Activated T-helper 2 cell treated with anti-CD3 and anti-CD28 coated beads, Interferon-gamma antibody, Interleukin-2, Interleukin-4, amounts not matched to agents 10 μg/mL and 5 μg/mL and 100 μg/mL, durations not matched to agents 14 hours and 24 hours and 36 hours (primary cell): ENCODE results near the gene ANKRD18A. TPM values are rescaled to one million over a fixed set of nuclear protein-coding genes. Genes with fewer than 3 reads are reported as not detected.
"Not testable (repeated sequence)": the region's sequence is repeated elsewhere in the genome, so short reads cannot be mapped to it uniquely, and the experiment has no call there.

ENCODE experiments used
- DNase-seq: peaks from one replicate; pipeline ENCODE4 v3.0.0; 2021; ENCODE audit warnings: low spot score
- H3K27ac Mint-ChIP-seq: one replicate; pipeline ENCODE4 v1.8.0; 2021; ENCODE audit warnings: mixed read lengths
- H3K27me3 Mint-ChIP-seq: one replicate; pipeline ENCODE4 v1.8.0; 2021; ENCODE audit warnings: low read depth, mixed read lengths
- H3K36me3 Mint-ChIP-seq: one replicate; pipeline ENCODE4 v1.8.0; 2021; ENCODE audit warnings: low read depth, mixed read lengths
- H3K4me1 Mint-ChIP-seq: one replicate; pipeline ENCODE4 v1.8.0; 2021; ENCODE audit warnings: low read depth, mixed read lengths
- H3K4me3 Mint-ChIP-seq: one replicate; pipeline ENCODE4 v1.8.0; 2021; ENCODE audit warnings: low read depth, mild to moderate bottlenecking, moderate library complexity, mixed read lengths
- H3K9me3 Mint-ChIP-seq: one replicate; pipeline ENCODE4 v1.8.0; 2021; ENCODE audit warnings: mixed read lengths
- intact Hi-C: fragments of 100-400 bp; cut with micrococcal nuclease; formaldehyde crosslinking; loops from one replicate; pipeline ENCODE4 v1.15.1; 2023
- total RNA-seq: library from RNA; stranded (reverse); gene quantifications from 2 replicates; pipeline ENCODE4 v1.2.3, GENCODE V29; 2022

Gene ANKRD18A
- total RNA-seq, 1 donor from 2014 or later = 3.9 TPM

DNA sequence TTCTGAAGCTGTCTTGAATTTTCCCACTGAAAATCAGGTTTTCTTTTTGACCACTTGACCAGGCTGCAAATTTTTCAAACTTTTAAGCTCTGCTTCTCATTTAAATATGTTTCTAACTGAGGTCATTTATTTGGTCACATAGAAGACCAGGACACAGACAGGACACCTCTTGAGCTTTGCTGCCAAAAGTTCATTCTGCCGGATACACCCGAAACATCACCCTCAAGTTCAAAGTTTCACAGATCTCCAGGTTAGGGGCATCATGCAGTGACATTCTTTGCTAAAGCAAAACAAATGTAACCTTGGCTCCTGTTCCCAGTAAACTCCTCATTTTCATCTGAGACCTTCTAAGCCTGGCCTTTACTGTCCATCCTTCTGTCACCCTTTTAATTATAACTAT, 65.4 kb downstream of the ANKRD18A start:
- DNase-seq, H3K4me3 Mint-ChIP-seq, H3K27ac Mint-ChIP-seq, H3K9me3 Mint-ChIP-seq, H3K36me3 Mint-ChIP-seq, intact Hi-C loops, H3K27me3 Mint-ChIP-seq: not testable (repeated sequence)
- H3K4me1 Mint-ChIP-seq = peaks cover 11% of the 10 kb centered on the region

DNA sequence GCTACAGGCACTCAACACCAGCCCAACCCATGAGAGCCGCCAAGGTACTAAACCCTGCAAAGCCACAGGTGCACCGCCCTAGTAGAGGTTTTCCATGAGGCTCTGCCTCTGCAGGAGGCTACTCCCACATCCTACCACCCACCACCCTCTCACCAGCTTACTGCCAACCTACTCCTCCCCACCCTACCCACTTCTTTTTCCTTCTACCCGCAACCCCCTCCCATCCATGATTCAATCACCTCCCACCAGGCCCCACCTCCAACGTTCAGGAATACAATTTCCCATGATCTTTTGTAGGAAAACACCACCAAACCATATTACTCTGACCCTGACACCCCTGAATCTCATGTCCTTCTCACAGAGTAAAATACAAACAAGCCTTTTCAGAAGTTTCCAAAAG, 67.4 kb downstream of the ANKRD18A start:
- DNase-seq, H3K4me3 Mint-ChIP-seq, H3K4me1 Mint-ChIP-seq, H3K9me3 Mint-ChIP-seq, intact Hi-C loops, H3K27me3 Mint-ChIP-seq, H3K36me3 Mint-ChIP-seq, H3K27ac Mint-ChIP-seq: not testable (repeated sequence)

DNA sequence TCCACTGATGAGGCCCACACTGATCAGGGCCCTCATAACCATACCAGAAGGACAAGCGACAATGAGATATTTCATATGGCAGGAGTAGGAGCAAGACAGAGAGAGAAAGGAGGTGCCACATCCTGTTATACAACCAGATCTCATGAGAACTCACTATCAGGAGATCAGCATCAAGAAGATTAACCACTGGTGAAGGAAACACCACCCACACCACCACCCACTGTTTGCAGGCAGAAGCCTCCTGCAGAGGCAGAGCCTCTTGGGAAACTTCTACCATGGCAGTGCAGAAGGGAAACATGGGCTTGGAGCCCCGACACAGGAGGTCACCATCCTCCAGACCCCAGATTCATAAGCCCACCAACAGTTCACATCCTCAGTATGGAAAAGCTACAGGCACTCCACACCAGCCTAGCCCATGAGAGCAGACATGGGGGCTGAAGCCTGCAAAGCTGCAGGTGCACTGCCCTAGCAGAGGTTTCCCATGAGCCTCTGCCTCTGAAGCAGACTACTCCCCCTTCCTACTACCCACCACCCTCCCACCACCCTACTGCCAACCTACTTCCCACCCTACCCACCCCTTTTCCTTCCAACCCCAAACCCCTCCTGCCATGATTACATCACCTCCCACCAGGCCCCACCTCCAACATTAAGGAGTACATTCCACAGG, 73.8 kb downstream of the ANKRD18A start:
- H3K27me3 Mint-ChIP-seq, intact Hi-C loops, H3K27ac Mint-ChIP-seq, H3K9me3 Mint-ChIP-seq, H3K36me3 Mint-ChIP-seq: not testable (repeated sequence)
- H3K4me3 Mint-ChIP-seq = peak overlapping the region; percentile 49
- peak; percentile 60 for DNase-seq
- H3K4me1 Mint-ChIP-seq = peaks cover 19% of the 10 kb centered on the region

DNA sequence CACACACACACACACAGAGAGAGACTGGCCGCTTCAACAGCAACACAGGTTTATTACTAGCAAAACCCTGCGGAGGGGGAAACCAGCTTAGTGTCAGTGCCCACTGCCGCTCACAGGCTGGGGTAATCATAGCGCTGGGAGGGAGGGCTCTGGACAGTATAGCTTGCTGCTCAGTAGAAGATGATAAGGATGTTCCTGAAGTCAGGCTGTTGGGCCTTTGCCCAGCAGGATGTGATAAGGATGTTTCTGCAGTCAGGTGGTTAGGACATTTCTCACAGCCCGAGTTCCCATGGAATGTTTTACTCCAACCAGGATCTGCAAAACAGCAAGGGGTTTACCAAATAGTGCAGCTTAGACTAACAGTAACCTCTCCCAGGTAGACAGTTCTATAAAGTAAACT, 79.9 kb downstream of the ANKRD18A start:
- intact Hi-C loops = not testable (repeated sequence)

DNA sequence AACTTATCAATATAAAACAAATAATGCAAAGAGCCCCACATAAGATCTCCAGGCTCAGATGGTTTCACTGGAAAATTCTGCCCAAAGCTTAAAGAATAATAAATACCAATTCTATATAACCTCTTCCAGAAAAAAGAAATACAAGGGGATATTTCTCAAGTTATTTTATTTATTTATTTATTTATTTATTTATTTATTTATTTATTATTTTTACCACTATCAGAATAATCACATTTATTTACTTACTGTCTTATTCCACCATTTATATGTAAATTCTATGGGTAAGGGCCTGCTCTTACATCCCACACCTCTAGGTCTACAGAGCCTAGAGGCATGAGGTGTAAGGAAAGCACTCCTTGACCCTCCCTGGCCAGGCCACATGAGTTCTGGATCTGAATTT, 91.1 kb downstream of the ANKRD18A start:
- H3K9me3 Mint-ChIP-seq = peaks cover 11% of the 10 kb centered on the region
- no peak overlapping the region for H3K27ac Mint-ChIP-seq

More for the DNA sequence above, 79.9 kb downstream of the ANKRD18A start:
- not testable (repeated sequence) for H3K9me3 Mint-ChIP-seq, DNase-seq, H3K4me1 Mint-ChIP-seq, H3K27ac Mint-ChIP-seq, H3K4me3 Mint-ChIP-seq, H3K36me3 Mint-ChIP-seq, H3K27me3 Mint-ChIP-seq

DNA sequence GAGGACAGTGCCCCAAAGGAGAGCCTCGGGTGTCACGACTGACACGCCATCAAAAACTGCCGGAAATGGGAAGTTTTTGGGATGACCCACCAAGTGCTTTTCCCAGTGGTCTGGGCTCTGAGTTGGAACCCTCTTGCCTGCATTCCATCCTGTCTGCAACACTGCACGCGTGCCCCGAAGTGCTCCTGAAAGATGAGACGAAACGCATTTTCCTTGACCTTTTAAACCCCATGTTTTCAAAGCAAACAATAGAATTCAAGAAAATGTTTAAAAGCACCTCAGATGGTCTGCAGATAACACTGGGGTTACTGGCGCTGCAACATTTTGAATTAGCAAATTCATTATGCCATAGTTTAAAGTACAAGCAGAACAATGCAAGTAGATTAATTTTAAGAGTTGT, 92.9 kb downstream of the ANKRD18A start:
- Mint-ChIP-seq H3K4me3 (no peak overlapping the region), H3K27me3 (peaks cover 5% of the 10 kb centered on the region), H3K36me3 (no peaks in the 10 kb centered on the region), H3K9me3 (peaks cover 11% of the 10 kb centered on the region), H3K4me1 (no peaks in the 10 kb centered on the region), H3K27ac (no peak overlapping the region)
- DNase-seq = no peak
- intact Hi-C loops = no loop called here

More for the DNA sequence above, 91.1 kb downstream of the ANKRD18A start:
- Mint-ChIP-seq H3K27me3 (peaks cover 5% of the 10 kb centered on the region), H3K36me3 (no peaks in the 10 kb centered on the region), H3K4me3 (no peak overlapping the region), H3K4me1 (no peaks in the 10 kb centered on the region)
- DNase-seq = no peak
- intact Hi-C loops = no loop called here

DNA sequence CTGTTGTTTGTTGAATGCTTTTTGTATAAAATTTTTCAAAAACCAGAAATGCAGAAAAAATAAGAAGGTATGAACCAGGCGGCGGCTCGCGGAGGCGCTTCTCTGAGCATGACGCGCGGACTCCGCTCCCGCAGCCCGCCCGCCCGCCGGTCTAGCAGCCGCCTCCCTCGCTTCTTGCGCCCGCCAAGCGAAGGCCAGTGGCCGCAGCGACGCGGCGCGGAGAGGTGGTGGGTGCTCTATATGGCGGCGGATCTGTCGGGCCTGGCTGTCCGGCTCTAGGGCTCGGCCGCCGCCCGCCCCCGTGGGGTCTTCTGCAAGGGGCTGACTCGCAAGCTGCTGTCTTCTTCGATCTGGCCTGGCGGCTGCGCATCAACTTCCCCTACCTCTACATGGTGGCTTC, 93.8 kb downstream of the ANKRD18A start:
- intact Hi-C loops = no loop called here
- H3K4me3 Mint-ChIP-seq = no peak overlapping the region
- no peaks in the 10 kb centered on the region for H3K36me3 Mint-ChIP-seq

DNA sequence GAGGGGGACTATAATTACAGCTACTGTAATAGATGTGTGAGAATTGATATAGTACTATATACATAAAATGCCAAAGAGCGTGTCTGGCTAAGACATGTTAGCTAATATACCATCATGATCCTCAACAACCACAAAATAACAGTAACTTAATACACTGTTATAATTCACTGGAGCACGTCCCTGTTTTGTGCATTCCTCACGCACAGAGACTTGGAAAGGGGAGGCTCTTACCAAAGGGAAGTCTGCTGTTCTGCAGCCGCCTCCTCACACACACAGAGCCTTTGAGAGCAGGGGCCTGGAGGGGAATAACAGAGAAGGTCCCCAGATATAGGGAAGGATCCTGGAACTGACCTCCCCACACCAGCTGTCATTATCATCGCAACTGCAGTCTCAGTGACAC, 97.3 kb downstream of the ANKRD18A start:
- no peak for DNase-seq
- intact Hi-C loops = no loop called here
- H3K4me3 Mint-ChIP-seq = no peak overlapping the region
- H3K9me3 Mint-ChIP-seq = no peaks in the 10 kb centered on the region
- no peaks in the 10 kb centered on the region for H3K36me3 Mint-ChIP-seq
- H3K4me1 Mint-ChIP-seq = no peaks in the 10 kb centered on the region
- H3K27ac Mint-ChIP-seq = no peak overlapping the region
- H3K27me3 Mint-ChIP-seq = peaks cover 2% of the 10 kb centered on the region

More for the DNA sequence above, 93.8 kb downstream of the ANKRD18A start:
- DNase-seq = no peak
- peaks cover 11% of the 10 kb centered on the region for H3K9me3 Mint-ChIP-seq
- H3K4me1 Mint-ChIP-seq = no peaks in the 10 kb centered on the region
- H3K27me3 Mint-ChIP-seq = peaks cover 5% of the 10 kb centered on the region
- no peak overlapping the region for H3K27ac Mint-ChIP-seq

DNA sequence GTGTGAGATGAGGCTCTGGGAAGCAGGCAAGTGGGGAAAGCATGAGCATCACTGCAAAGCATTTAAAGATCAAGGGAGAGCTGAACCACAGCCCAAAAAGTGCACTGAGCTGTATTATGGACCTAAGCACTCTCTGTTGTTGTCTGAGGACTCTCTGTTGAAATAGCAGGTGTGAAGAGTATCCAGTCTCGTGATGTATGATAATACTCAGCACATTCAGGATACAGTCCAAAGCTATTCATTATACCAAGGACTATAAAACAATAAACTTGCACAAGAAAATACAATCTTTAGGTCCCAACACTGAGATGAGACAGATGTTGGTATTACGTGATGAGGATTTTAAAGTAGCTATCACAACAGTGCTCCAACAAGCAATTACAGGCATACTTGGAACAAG, 98.6 kb downstream of the ANKRD18A start:
- intact Hi-C loops = no loop called here
- H3K4me1 Mint-ChIP-seq = no peaks in the 10 kb centered on the region
- H3K9me3 Mint-ChIP-seq = no peaks in the 10 kb centered on the region
- H3K4me3 Mint-ChIP-seq = no peak overlapping the region
- no peak for DNase-seq
- H3K36me3 Mint-ChIP-seq = no peaks in the 10 kb centered on the region
- H3K27me3 Mint-ChIP-seq = peaks cover 4% of the 10 kb centered on the region
- no peak overlapping the region for H3K27ac Mint-ChIP-seq

Other genes with a start within 250 kb of the ANKRD18A start
- gene ALDH1B1, start 227.9 kb downstream of the ANKRD18A start, total RNA-seq = 37.7 and 39.3 TPM in 2 replicates
- 0.16 TPM in 1 of 2 replicates, not detected in the other for gene IGFBPL1, start 196.1 kb downstream of the ANKRD18A start, total RNA-seq
- gene FAM240B, start 99.5 kb upstream of the ANKRD18A start, total RNA-seq = not detected in 2 replicates